Measurements from ENCODE around the gene MLLT3.
A peak's percentile ranks its signal among the peaks of the same experiment; 100 is the strongest.

Gene MLLT3

GRCh38 chr9:20377790-20378189 is 244.5 kb downstream of the MLLT3 start:
- no peak for TF ChIP-seq GATA1 (IDR thresholded peaks at IDR 0.05; ENCODE audit: low read depth, low read length)
- no peak for TF ChIP-seq POLR2A (IDR thresholded peaks at IDR 0.05; ENCODE audit: low read length)
- DNase-seq: peak; percentile 30 to 47

- peak; percentile 63 to 84 for DNase-seq
- TF ChIP-seq GATA1 (IDR thresholded peaks at IDR 0.05; ENCODE audit: low read depth, low read length): no peak
- peak; percentile 40 for TF ChIP-seq POLR2A (IDR thresholded peaks at IDR 0.05; ENCODE audit: low read length)
Measured at GRCh38 chr9:20376731-20377375, 245.4 kb downstream of the MLLT3 start.

- no peak for DNase-seq
- TF ChIP-seq POLR2A (IDR thresholded peaks at IDR 0.05; ENCODE audit: low read length) (no peak), GATA1 (IDR thresholded peaks at IDR 0.05; ENCODE audit: low read depth, low read length) (no peak)
Measured at GRCh38 chr9:20376042-20376441, 246.3 kb downstream of the MLLT3 start.

- no peak for DNase-seq
- TF ChIP-seq GATA1 (IDR thresholded peaks at IDR 0.05; ENCODE audit: low read depth, low read length): no peak
Measured at GRCh38 chr9:20373263-20373662, 249.0 kb downstream of the MLLT3 start.

- TF ChIP-seq GATA1 (IDR thresholded peaks at IDR 0.05; ENCODE audit: low read depth, low read length) (no peak), POLR2A (IDR thresholded peaks at IDR 0.05; ENCODE audit: low read length) (no peak)
- peak; percentile 12 to 18 for DNase-seq
Measured at GRCh38 chr9:20369391-20369790, 252.9 kb downstream of the MLLT3 start.

- DNase-seq: no peak
- TF ChIP-seq POLR2A (IDR thresholded peaks at IDR 0.05; ENCODE audit: low read length) (no peak), GATA1 (IDR thresholded peaks at IDR 0.05; ENCODE audit: low read depth, low read length) (no peak)
Measured at GRCh38 chr9:20367855-20368254, 254.4 kb downstream of the MLLT3 start.

- TF ChIP-seq POLR2A (IDR thresholded peaks at IDR 0.05; ENCODE audit: low read length) (no peak), GATA1 (IDR thresholded peaks at IDR 0.05; ENCODE audit: low read depth, low read length) (no peak)
- no peak for DNase-seq
Measured at GRCh38 chr9:20364959-20365358, 257.3 kb downstream of the MLLT3 start.

- no peak for DNase-seq
- TF ChIP-seq POLR2A (IDR thresholded peaks at IDR 0.05; ENCODE audit: low read length): no peak
- no peak for TF ChIP-seq GATA1 (IDR thresholded peaks at IDR 0.05; ENCODE audit: low read depth, low read length)
Measured at GRCh38 chr9:20363233-20363632, 259.1 kb downstream of the MLLT3 start.

GRCh38 chr9:20361656-20362570 is 260.4 kb downstream of the MLLT3 start:
- TF ChIP-seq POLR2A (IDR thresholded peaks at IDR 0.05; ENCODE audit: low read length): no peak
- TF ChIP-seq GATA1 (IDR thresholded peaks at IDR 0.05; ENCODE audit: low read depth, low read length): no peak
- no peak for DNase-seq

GRCh38 chr9:20361229-20361628 is 261.1 kb downstream of the MLLT3 start:
- DNase-seq: no peak
- TF ChIP-seq GATA1 (IDR thresholded peaks at IDR 0.05; ENCODE audit: low read depth, low read length): no peak
- TF ChIP-seq POLR2A (IDR thresholded peaks at IDR 0.05; ENCODE audit: low read length): no peak

GRCh38 chr9:20358207-20358606 is 264.1 kb downstream of the MLLT3 start:
- TF ChIP-seq GATA1 (IDR thresholded peaks at IDR 0.05; ENCODE audit: low read depth, low read length) (no peak), POLR2A (IDR thresholded peaks at IDR 0.05; ENCODE audit: low read length) (no peak)
- peak in 1 of 2 experiments; percentile 37 for DNase-seq

- TF ChIP-seq POLR2A (IDR thresholded peaks at IDR 0.05; ENCODE audit: low read length) (no peak), GATA1 (IDR thresholded peaks at IDR 0.05; ENCODE audit: low read depth, low read length) (no peak)
- no peak for DNase-seq
Measured at GRCh38 chr9:20357037-20357432, 265.3 kb downstream of the MLLT3 start.

GRCh38 chr9:20356403-20357036 is 265.8 kb downstream of the MLLT3 start:
- peak; percentile 59 to 77 for DNase-seq
- TF ChIP-seq POLR2A (IDR thresholded peaks at IDR 0.05; ENCODE audit: low read length) (no peak), GATA1 (IDR thresholded peaks at IDR 0.05; ENCODE audit: low read depth, low read length) (no peak)

GRCh38 chr9:20355022-20355421 is 267.3 kb downstream of the MLLT3 start:
- no peak for TF ChIP-seq POLR2A (IDR thresholded peaks at IDR 0.05; ENCODE audit: low read length)
- TF ChIP-seq GATA1 (IDR thresholded peaks at IDR 0.05; ENCODE audit: low read depth, low read length): no peak
- peak; percentile 71 to 79 for DNase-seq

Data from erythroblast (primary cell).